GM13976 (cell line): Measurements from ENCODE around the gene FBP1.

Source experiments
- DNase-seq: peaks from one replicate; pipeline ENCODE4 v3.0.0; 2012; ENCODE audit warnings: low spot score
- CTCF ChIP-seq: IDR thresholded peaks from 2 replicates; pipeline ENCODE4 v1.5.1; 2012; ENCODE audit warnings: borderline replicate concordance, mild to moderate bottlenecking; ENCODE audit not compliant: insufficient read depth; ENCODE audit errors: extremely low read depth, missing control alignments, control extremely low read depth
- in situ Hi-C: fragments of 300-500 bp; cut with MboI; formaldehyde crosslinking; loops from one replicate; pipeline ENCODE4 v1.12.0; 2022; ENCODE audit warnings: low sequenced_read_pairs, mixed read lengths, inconsistent platforms; ENCODE audit not compliant: unreplicated experiment

FBP1 gene

DNA sequence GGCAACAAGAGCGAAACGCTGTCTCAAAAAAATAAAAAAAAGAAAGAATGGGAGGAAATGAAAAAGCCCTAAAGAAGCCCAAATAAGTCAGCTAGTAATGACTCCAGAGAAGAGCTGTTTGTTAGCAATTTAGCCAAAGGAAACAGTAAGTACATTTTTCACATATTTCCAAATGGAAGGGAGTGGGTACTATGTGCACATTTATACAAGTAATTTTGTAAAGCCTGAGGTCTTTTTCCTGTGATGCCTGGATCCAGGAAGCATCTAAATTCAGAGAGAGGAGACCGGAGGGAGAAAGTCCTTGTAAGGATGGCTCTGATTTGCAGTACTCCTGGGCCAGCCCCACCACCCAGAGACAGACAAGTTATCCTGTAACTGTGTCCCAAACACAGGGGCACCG is 14.7 kb downstream of the FBP1 start:
- no peak for TF ChIP-seq CTCF
- in situ Hi-C loops, result no loop called here
- DNase-seq, result no peak

DNA sequence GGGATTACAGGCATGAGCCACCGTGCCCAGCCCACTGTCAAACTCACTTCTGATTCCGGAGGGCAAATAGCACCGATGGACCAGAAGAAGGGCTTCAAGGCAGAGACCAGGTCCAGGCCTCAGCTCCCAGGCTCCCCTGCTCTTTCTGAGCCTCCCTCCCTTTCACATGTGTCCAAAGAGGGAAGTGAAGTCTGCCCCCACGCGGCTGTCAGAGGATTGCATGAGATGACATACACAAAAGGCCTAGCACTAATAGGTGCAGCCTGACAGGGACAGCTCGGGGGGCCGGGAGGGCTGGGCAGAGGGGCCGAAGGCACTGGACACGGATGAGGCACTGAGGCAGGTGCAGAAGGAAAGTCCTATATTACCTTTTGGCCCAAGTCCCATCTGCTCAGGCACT is 16.1 kb downstream of the FBP1 start:
- peak; percentile 47 for TF ChIP-seq CTCF
- in situ Hi-C loops, result no loop called here
- peak; percentile 79 for DNase-seq

GRCh38 chr9:94622087-94622800 is 17.1 kb downstream of the FBP1 start:
- DNase-seq, result no peak
- no peak for TF ChIP-seq CTCF
- in situ Hi-C loops, result no loop called here

GRCh38 chr9:94619026-94619425 is 20.3 kb downstream of the FBP1 start:
- TF ChIP-seq CTCF, result no peak
- DNase-seq, result no peak
- in situ Hi-C loops, result no loop called here

DNA sequence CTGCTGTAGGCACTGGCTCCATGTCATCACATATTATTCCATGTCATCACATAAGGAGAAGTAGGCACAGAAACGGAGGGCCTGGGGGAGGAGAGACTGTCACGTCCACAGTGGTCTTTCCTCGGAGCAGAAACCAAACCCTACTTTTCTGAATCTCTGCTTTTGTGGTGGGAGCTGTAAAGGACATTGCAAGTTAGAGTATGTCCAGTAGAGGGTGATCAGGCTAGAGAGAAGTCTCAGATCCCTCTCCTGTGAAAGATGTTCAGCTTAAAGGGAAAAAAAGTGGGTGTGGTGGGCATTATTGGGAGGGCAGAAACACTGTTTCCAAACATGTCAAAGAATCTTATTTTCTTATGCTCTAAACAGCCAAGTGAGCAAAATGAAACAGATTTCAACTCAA is 26.3 kb downstream of the FBP1 start:
- TF ChIP-seq CTCF, result no peak
- no peak for DNase-seq
- in situ Hi-C loops, result no loop called here

GRCh38 chr9:94612071-94612470 is 27.2 kb downstream of the FBP1 start:
- in situ Hi-C loops, result no loop called here
- no peak for DNase-seq
- no peak for TF ChIP-seq CTCF

DNA sequence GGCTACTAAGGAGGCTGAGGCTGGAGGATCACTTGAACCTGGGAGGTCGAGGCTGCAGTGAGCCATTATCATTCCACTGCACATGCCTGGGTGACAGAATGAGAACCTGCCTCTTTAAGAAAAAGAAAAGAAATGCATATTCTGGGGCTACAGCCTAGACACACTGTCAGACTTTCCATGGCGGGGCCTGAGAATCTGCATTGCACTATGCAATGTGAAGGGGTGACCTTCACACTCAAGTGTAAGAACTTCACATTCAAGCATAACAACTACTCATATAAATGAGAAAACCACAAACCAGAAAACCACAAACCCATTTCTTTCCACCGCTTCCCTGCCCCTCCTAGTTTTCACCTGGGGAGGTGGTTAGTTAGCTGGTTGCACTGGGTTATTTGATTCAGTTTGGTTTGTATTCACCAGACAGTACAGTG is 27.7 kb downstream of the FBP1 start:
- in situ Hi-C loops, result no loop called here
- no peak for DNase-seq
- no peak for TF ChIP-seq CTCF
